Natural killer cell treated with Interleukin-12 subunit alpha and Interleukin-12 subunit beta and Interleukin-15 and Interleukin-18, amount 100 ng/mL, for 72 hours (primary cell): Measurements from ENCODE around the gene GEMIN8. TPM values are rescaled to one million over a fixed set of nuclear protein-coding genes. Genes with fewer than 3 reads are reported as not detected.

Source experiments
- ATAC-seq, 2 donors: fragments of 150-1000 bp; cut with Tn5 transposase in 1 of 2; sonication (Bioruptor Pico), chemical (Tn5 transposase) in 1 of 2; 2 replicates each; pipeline ENCODE4 v1.10.0; 2021
- DNase-seq: peaks from one replicate; pipeline ENCODE4 v3.0.0; 2022; ENCODE audit warnings: low spot score
- H3K27ac Mint-ChIP-seq, 2 donors: 1 replicate in 1 of 2; 2 replicates in 1 of 2; pipeline ENCODE4 v1.8.0; 2022; ENCODE audit warnings: mixed read lengths in 2 of 2, mild to moderate bottlenecking in 1 of 2, moderate library complexity in 1 of 2
- H3K27me3 Mint-ChIP-seq, 2 donors: 1 replicate in 1 of 2; 2 replicates in 1 of 2; pipeline ENCODE4 v1.8.0; 2022; ENCODE audit warnings: mixed read lengths in 2 of 2
- H3K36me3 Mint-ChIP-seq: one replicate; pipeline ENCODE4 v1.8.0; 2022; ENCODE audit warnings: mixed read lengths
- H3K4me1 Mint-ChIP-seq, 2 donors: 1 replicate in 1 of 2; 2 replicates in 1 of 2; pipeline ENCODE4 v1.8.0; 2022; ENCODE audit warnings: low read depth in 2 of 2, mixed read lengths in 2 of 2, mild to moderate bottlenecking in 1 of 2
- H3K4me3 Mint-ChIP-seq: one replicate; pipeline ENCODE4 v1.8.0; 2022; ENCODE audit warnings: mixed read lengths
- H3K9me3 Mint-ChIP-seq: 2 replicates; pipeline ENCODE4 v1.8.0; 2022; ENCODE audit warnings: mixed read lengths
- total RNA-seq, 2 donors: library from RNA; stranded (reverse); gene quantifications; one replicate each; pipeline ENCODE4 v1.2.3, GENCODE V29; 2022

Gene GEMIN8
- total RNA-seq, 2 donors from 2014 or later = 21.7 to 24.4 TPM

- DNase-seq = peak; percentile 70
- Mint-ChIP-seq H3K27me3 (peaks cover 7 to 15% of the 10 kb centered on the region in 2 donors), H3K36me3 (no peaks in the 10 kb centered on the region), H3K27ac (peak overlapping the region in 1 of 2 donors; percentile 0), H3K4me1 (peaks cover 18 to 21% of the 10 kb centered on the region in 2 donors), H3K4me3 (no peak overlapping the region), H3K9me3 (no peaks in the 10 kb centered on the region)
- no peak for ATAC-seq
Measured at GRCh38 chrX:14032406-14032805, 2.7 kb upstream of the GEMIN8 start.

DNA sequence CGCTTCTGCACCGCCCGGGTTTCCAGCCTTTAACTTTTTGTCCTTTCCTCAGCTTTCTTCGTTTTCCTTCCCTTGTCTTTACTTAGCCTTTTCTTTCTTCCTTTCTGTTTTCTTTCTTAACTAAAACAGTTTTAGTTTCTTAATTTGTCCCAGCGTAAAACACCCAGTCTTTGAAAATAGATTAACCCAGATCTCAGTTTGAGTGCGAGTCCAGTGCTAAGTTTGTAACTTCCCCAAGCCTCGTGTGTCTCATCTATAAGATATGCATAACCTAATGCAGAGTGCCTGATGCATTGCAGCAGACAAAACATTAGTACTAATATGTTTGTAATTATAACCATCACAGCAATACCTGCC is 460 bp upstream of the GEMIN8 start:
- DNase-seq = no peak
- Mint-ChIP-seq H3K9me3 (no peaks in the 10 kb centered on the region), H3K27me3 (peaks cover 0 to 9% of the 10 kb centered on the region in 2 donors), H3K4me1 (peaks cover 26 to 30% of the 10 kb centered on the region in 2 donors), H3K27ac (peak overlapping the region; percentile 91 to 93), H3K4me3 (peak overlapping the region; percentile 94), H3K36me3 (no peaks in the 10 kb centered on the region)
- ATAC-seq = no peak

DNA sequence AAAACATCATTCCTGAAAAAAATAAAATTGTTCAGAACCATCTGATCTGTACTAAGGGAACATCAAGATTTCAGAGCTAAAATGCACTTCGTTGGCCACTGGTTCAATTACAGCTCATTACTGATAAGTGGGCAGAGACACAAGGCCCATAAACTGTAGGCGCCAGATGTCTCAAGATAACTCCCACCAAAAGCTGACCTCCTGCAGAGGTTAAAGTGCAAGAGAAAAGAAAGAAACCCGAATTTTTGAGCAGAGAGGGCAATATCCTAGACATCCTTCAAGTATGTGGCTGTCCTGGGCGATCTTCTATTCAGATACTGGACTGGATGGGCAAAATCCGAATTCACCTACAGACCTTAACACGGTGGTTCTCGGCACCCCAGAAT is 660 bp downstream of the GEMIN8 start:
- H3K4me3 Mint-ChIP-seq = peak overlapping the region; percentile 94
- H3K27ac Mint-ChIP-seq = peak overlapping the region; percentile 91 to 93

GRCh38 chrX:14028473-14028872 is 1.2 kb downstream of the GEMIN8 start:
- H3K4me1 Mint-ChIP-seq = peaks cover 26 to 30% of the 10 kb centered on the region in 2 donors
- H3K36me3 Mint-ChIP-seq = no peaks in the 10 kb centered on the region
- peak overlapping the region; percentile 94 for H3K4me3 Mint-ChIP-seq
- no peaks in the 10 kb centered on the region for H3K27me3 Mint-ChIP-seq
- peak; percentile 41 to 47 for ATAC-seq
- H3K9me3 Mint-ChIP-seq = no peaks in the 10 kb centered on the region
- DNase-seq = no peak
- peak overlapping the region; percentile 91 to 93 for H3K27ac Mint-ChIP-seq

More for the DNA sequence above, 660 bp downstream of the GEMIN8 start:
- Mint-ChIP-seq H3K9me3 (no peaks in the 10 kb centered on the region), H3K27me3 (peaks cover 0 to 4% of the 10 kb centered on the region in 2 donors), H3K36me3 (no peaks in the 10 kb centered on the region), H3K4me1 (peaks cover 26 to 30% of the 10 kb centered on the region in 2 donors)
- DNase-seq (no peak), ATAC-seq (no peak)

DNA sequence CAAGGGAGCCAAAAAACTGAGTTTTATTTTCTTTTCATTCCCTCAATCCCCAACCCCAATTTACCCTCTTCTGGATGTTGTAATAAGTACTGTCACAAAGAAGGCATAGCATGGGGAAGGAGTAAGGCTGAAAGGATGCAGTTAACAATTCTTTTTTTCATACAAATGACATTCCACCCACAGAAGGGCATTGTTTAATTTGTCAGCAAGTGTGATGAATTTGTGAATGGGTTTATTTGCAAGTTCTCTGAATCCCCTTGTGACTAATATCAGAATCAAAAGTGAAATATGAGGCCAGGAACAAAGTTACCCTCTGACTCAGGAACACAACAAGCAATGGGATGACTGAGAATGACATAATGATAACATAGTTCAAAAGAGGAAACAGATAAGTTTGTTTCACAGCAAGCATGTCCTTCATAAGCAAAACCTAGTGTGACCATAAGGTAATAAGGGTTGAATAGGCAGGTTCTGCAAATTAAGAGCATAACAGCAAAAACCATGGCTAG is 2.1 kb downstream of the GEMIN8 start:
- no peaks in the 10 kb centered on the region for H3K27me3 Mint-ChIP-seq
- DNase-seq (no peak), ATAC-seq (peak; percentile 59 to 69)
- H3K4me3 Mint-ChIP-seq = peak overlapping the region; percentile 94
- no peaks in the 10 kb centered on the region for H3K36me3 Mint-ChIP-seq
- peak overlapping the region; percentile 91 to 93 for H3K27ac Mint-ChIP-seq
- peaks cover 26 to 30% of the 10 kb centered on the region in 2 donors for H3K4me1 Mint-ChIP-seq
- no peaks in the 10 kb centered on the region for H3K9me3 Mint-ChIP-seq

- Mint-ChIP-seq H3K4me3 (peak overlapping the region; percentile 94), H3K9me3 (no peaks in the 10 kb centered on the region), H3K4me1 (peaks cover 26 to 32% of the 10 kb centered on the region in 2 donors), H3K27me3 (no peaks in the 10 kb centered on the region), H3K27ac (peak overlapping the region; percentile 91 to 93), H3K36me3 (no peaks in the 10 kb centered on the region)
- DNase-seq = no peak
- no peak for ATAC-seq
Measured at GRCh38 chrX:14027036-14027435, 2.7 kb downstream of the GEMIN8 start.

DNA sequence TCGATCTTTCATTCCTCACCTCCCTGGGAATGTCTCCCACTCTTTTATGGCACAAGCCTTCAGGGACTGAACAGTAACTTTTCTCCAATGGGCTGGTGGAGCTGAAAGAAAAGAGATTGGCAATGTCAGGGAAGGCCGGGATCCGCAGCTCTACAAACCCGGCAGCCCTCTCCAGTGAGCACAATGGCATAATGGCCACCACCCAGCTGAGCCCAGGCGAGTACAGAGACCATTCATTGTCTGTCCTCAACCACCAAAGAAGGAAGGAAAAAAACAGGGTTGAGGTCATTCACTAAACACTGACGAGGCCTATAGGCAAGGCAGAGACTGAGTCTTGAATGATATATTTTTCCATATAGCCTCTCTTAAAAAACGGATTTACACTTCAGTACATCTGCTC is 3.6 kb downstream of the GEMIN8 start:
- no peak for ATAC-seq
- no peak for DNase-seq
- Mint-ChIP-seq H3K36me3 (no peaks in the 10 kb centered on the region), H3K9me3 (no peaks in the 10 kb centered on the region), H3K4me3 (no peak overlapping the region), H3K27me3 (no peaks in the 10 kb centered on the region), H3K4me1 (peaks cover 26 to 29% of the 10 kb centered on the region in 2 donors), H3K27ac (peak overlapping the region in 1 of 2 donors; percentile 93)

DNA sequence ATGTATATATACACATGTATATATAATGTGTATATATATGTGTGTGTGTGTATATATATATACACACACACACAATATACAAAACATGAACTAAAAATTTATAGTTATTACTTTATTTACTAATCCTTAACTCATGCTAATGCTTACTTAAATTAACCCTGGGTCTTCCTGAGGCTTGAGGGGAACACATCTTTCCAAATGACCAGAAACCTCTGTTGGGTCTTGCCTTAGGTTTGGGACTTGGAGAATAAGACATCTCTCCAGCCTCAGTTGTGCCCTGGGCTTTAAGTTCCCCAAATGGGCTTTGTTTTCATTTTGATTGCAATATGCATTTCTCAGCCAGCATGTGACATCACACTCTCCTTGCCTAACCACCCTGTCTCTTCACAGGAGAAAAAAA is 7.7 kb downstream of the GEMIN8 start:
- Mint-ChIP-seq H3K4me3 (no peak overlapping the region), H3K27me3 (no peaks in the 10 kb centered on the region), H3K27ac (no peak overlapping the region), H3K36me3 (no peaks in the 10 kb centered on the region), H3K9me3 (no peaks in the 10 kb centered on the region), H3K4me1 (peaks cover 5 to 9% of the 10 kb centered on the region in 2 donors)
- DNase-seq (no peak), ATAC-seq (no peak)

GRCh38 chrX:14017399-14017798 is 12.3 kb downstream of the GEMIN8 start:
- DNase-seq (no peak), ATAC-seq (no peak)
- H3K27ac Mint-ChIP-seq = no peak overlapping the region
- peaks cover 0 to 2% of the 10 kb centered on the region in 2 donors for H3K27me3 Mint-ChIP-seq
- H3K4me3 Mint-ChIP-seq = no peak overlapping the region
- H3K4me1 Mint-ChIP-seq = peaks cover 10 to 14% of the 10 kb centered on the region in 2 donors
- peaks cover 4% of the 10 kb centered on the region for H3K36me3 Mint-ChIP-seq
- no peaks in the 10 kb centered on the region for H3K9me3 Mint-ChIP-seq

- Mint-ChIP-seq H3K4me1 (peaks cover 8 to 14% of the 10 kb centered on the region in 2 donors), H3K4me3 (peak overlapping the region; percentile 52), H3K27ac (peak overlapping the region in 1 of 2 donors; percentile 40), H3K27me3 (peaks cover 0 to 2% of the 10 kb centered on the region in 2 donors), H3K36me3 (peaks cover 4% of the 10 kb centered on the region), H3K9me3 (no peaks in the 10 kb centered on the region)
- no peak for DNase-seq
- ATAC-seq = no peak
Measured at GRCh38 chrX:14015941-14016340, 13.8 kb downstream of the GEMIN8 start.

DNA sequence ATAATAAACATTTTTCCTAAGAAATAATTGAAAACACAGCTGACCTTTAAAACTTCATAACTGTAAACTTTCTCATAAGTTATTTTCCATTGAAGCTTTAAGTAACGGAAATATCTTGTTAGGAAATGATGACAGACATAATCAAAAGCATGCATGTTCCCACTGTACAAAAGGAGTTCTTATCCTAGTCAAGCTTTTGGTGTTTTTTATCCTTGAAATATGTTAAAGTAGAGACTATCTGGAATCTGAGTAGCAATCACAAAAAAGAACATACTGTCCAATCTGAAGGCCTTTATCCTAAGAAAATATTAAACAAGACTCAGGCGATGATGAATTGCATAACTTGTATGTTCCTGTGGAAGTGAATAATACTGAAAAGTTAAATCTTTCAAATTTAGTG is 14.4 kb downstream of the GEMIN8 start:
- Mint-ChIP-seq H3K36me3 (peaks cover 4% of the 10 kb centered on the region), H3K27ac (no peak overlapping the region), H3K4me1 (peaks cover 8 to 14% of the 10 kb centered on the region in 2 donors), H3K27me3 (peaks cover 0 to 2% of the 10 kb centered on the region in 2 donors), H3K9me3 (no peaks in the 10 kb centered on the region), H3K4me3 (no peak overlapping the region)
- ATAC-seq (no peak), DNase-seq (no peak)

- Mint-ChIP-seq H3K4me3 (no peak overlapping the region), H3K27me3 (peaks cover 0 to 2% of the 10 kb centered on the region in 2 donors), H3K36me3 (peaks cover 4% of the 10 kb centered on the region), H3K4me1 (peaks cover 8 to 14% of the 10 kb centered on the region in 2 donors), H3K27ac (no peak overlapping the region), H3K9me3 (no peaks in the 10 kb centered on the region)
- DNase-seq (no peak), ATAC-seq (peak in 1 of 2 donors; percentile 44)
Measured at GRCh38 chrX:14014526-14014925, 15.2 kb downstream of the GEMIN8 start.

GRCh38 chrX:14013054-14013453 is 16.6 kb downstream of the GEMIN8 start:
- Mint-ChIP-seq H3K4me1 (peaks cover 8 to 14% of the 10 kb centered on the region in 2 donors), H3K9me3 (no peaks in the 10 kb centered on the region), H3K36me3 (peaks cover 4% of the 10 kb centered on the region), H3K27ac (no peak overlapping the region), H3K27me3 (peaks cover 0 to 2% of the 10 kb centered on the region in 2 donors), H3K4me3 (no peak overlapping the region)
- ATAC-seq (no peak), DNase-seq (no peak)

DNA sequence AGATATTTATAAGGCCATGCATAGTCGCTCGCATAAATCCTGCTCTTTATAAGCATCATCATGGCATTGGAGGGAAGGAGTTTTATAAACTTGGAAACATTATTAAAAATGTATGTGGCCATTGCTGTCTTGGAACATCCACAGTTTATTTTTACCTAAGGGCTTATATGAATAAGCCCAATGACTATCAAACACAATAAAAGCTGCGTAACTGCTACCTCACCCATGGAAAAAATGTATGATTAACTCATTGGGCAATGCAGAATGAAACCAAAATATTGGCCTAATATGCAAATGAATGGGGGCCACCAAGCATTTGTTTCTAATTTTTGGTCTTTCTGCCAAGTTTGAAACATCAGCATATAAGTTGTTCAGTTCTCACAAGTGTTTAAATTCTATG is 19.1 kb downstream of the GEMIN8 start:
- ATAC-seq = no peak
- H3K27ac Mint-ChIP-seq = no peak overlapping the region
- H3K4me3 Mint-ChIP-seq = no peak overlapping the region
- H3K4me1 Mint-ChIP-seq = peaks cover 8 to 9% of the 10 kb centered on the region in 2 donors
- DNase-seq = no peak
- H3K9me3 Mint-ChIP-seq = no peaks in the 10 kb centered on the region
- no peaks in the 10 kb centered on the region for H3K36me3 Mint-ChIP-seq
- H3K27me3 Mint-ChIP-seq = peaks cover 0 to 2% of the 10 kb centered on the region in 2 donors

GRCh38 chrX:14006540-14006939 is 23.2 kb downstream of the GEMIN8 start:
- DNase-seq (no peak), ATAC-seq (no peak)
- H3K27ac Mint-ChIP-seq = no peak overlapping the region
- H3K4me1 Mint-ChIP-seq = no peaks in the 10 kb centered on the region
- no peak overlapping the region for H3K4me3 Mint-ChIP-seq
- H3K9me3 Mint-ChIP-seq = no peaks in the 10 kb centered on the region
- H3K36me3 Mint-ChIP-seq = no peaks in the 10 kb centered on the region
- H3K27me3 Mint-ChIP-seq = no peaks in the 10 kb centered on the region
